IMR-90 (cell line): ENCODE measurements around the gene SLC2A6. TPM values are rescaled to one million over a fixed set of nuclear protein-coding genes. Genes with fewer than 3 reads are reported as not detected.

Source experiments
- ATAC-seq: fragments of 200-7000 bp; cut with Tn5 transposase; 2 replicates; pipeline ENCODE4 v1.9.1; 2020; ENCODE audit warnings: low read depth, mild to moderate bottlenecking, moderate library complexity
- BruUV-seq: library from RNA; stranded (reverse); fragments of 400-500 nt; replicated peaks from 2 replicates; lab custom pipeline; 2021; lab: Mats Ljungman, UMichigan
- CTCF ChIA-PET: fragments of 300-600 bp; formaldehyde crosslinking; extraction: SDS; loops from one replicate; lab custom pipeline; 2021; ENCODE audit warnings: antibody characterized with exemption; lab: Yijun Ruan, JAX
- POLR2A ChIA-PET: fragments of 300-600 bp; sonication (Branson Sonifier 250); formaldehyde crosslinking; loops from one replicate; lab custom pipeline; 2022; ENCODE audit warnings: antibody characterized with exemption; ENCODE audit not compliant: unreplicated experiment; lab: Charles Lee
- DNase-seq: peaks from one replicate; pipeline ENCODE4 v3.0.0; 2013
- H2AFZ ChIP-seq: replicated peaks from 2 replicates; pipeline ENCODE3; 2013; ENCODE audit warnings: low read length, mild to moderate bottlenecking; ENCODE audit not compliant: poor library complexity
- H2AK5ac ChIP-seq: 2 replicates; pipeline ENCODE4 v1.6.1; 2013; ENCODE audit warnings: low read depth, low read length, inconsistent platforms
- H2AK9ac ChIP-seq: replicated peaks from 2 replicates; pipeline ENCODE3; 2013; ENCODE audit warnings: mild to moderate bottlenecking, low read depth, low read length, moderate library complexity; ENCODE audit not compliant: poor library complexity
- H2BK120ac ChIP-seq: 2 replicates; pipeline ENCODE4 v1.6.1; 2013; ENCODE audit warnings: low read depth, low read length, inconsistent platforms
- H2BK15ac ChIP-seq: 3 replicates; pipeline ENCODE4 v1.6.1; 2013; ENCODE audit warnings: low read depth, low read length, inconsistent platforms
- H2BK20ac ChIP-seq: 2 replicates; pipeline ENCODE4 v1.6.1; 2013; ENCODE audit warnings: low read depth, mild to moderate bottlenecking, inconsistent platforms, low read length, moderate library complexity
- H2BK5ac ChIP-seq: 2 replicates; pipeline ENCODE4 v1.6.1; 2013; ENCODE audit warnings: mild to moderate bottlenecking, low read depth, low read length, inconsistent platforms; ENCODE audit not compliant: poor library complexity, severe bottlenecking
- H3K14ac ChIP-seq: replicated peaks from 2 replicates; pipeline ENCODE4 v1.6.1; 2013; ENCODE audit warnings: low read depth, low read length, inconsistent platforms
- H3K18ac ChIP-seq: 2 replicates; pipeline ENCODE4 v1.6.1; 2013; ENCODE audit warnings: low read depth, low read length, control low read depth
- H3K23ac ChIP-seq: 2 replicates; pipeline ENCODE4 v1.6.1; 2013; ENCODE audit warnings: low read depth, low read length, inconsistent platforms
- H3K27ac ChIP-seq: 2 replicates; pipeline ENCODE4 v1.5.1; 2013; ENCODE audit warnings: mild to moderate bottlenecking, control low read depth, low read length; ENCODE audit not compliant: insufficient read depth
- H3K27me3 ChIP-seq: 2 replicates; pipeline ENCODE4 v1.6.1; 2013; ENCODE audit warnings: low read length; ENCODE audit not compliant: control insufficient read depth, insufficient read depth
- H3K36me3 ChIP-seq: 2 replicates; pipeline ENCODE4 v1.6.1; 2013; ENCODE audit warnings: low read length, mixed read lengths; ENCODE audit not compliant: control insufficient read depth, insufficient read depth
- H3K4ac ChIP-seq: 2 replicates; pipeline ENCODE4 v1.6.1; 2013; ENCODE audit warnings: low read depth, low read length, inconsistent platforms
- H3K4me1 ChIP-seq: 2 replicates; pipeline ENCODE4 v1.6.1; 2013; ENCODE audit warnings: low read length, mixed read lengths; ENCODE audit not compliant: control insufficient read depth, insufficient read depth
- H3K4me2 ChIP-seq: 2 replicates; pipeline ENCODE4 v1.6.1; 2013; ENCODE audit warnings: low read depth, mild to moderate bottlenecking, control low read depth, low read length, moderate library complexity
- H3K4me3 ChIP-seq: 2 replicates; pipeline ENCODE4 v1.5.1; 2013; ENCODE audit warnings: low read depth, mild to moderate bottlenecking, control low read depth, low read length, moderate library complexity; ENCODE audit not compliant: insufficient read depth
- H3K56ac ChIP-seq: 2 replicates; pipeline ENCODE4 v1.6.1; 2013; ENCODE audit warnings: low read length, inconsistent platforms; ENCODE audit not compliant: insufficient read depth; ENCODE audit errors: extremely low read depth
- H3K79me1 ChIP-seq, 2 experiments: 2 replicates each; pipeline ENCODE4 v1.6.1; 2013; ENCODE audit warnings: low read length in 2 of 2, inconsistent platforms in 1 of 2, low read depth in 1 of 2
- H3K9ac ChIP-seq: 2 replicates; pipeline ENCODE4 v1.6.1; 2013; ENCODE audit warnings: low read depth, low read length, control low read depth
- H3K9me1 ChIP-seq: 2 replicates; pipeline ENCODE4 v1.6.1; 2013; ENCODE audit warnings: low read length, inconsistent platforms; ENCODE audit not compliant: insufficient read depth
- H3K9me3 ChIP-seq: 2 replicates; pipeline ENCODE4 v1.6.1; 2013; ENCODE audit warnings: low read length; ENCODE audit not compliant: control insufficient read depth, insufficient read depth
- H4K20me1 ChIP-seq: 2 replicates; pipeline ENCODE4 v1.6.1; 2013; ENCODE audit warnings: low read length, inconsistent platforms; ENCODE audit not compliant: insufficient read depth
- H4K5ac ChIP-seq: 2 replicates; pipeline ENCODE4 v1.6.1; 2013; ENCODE audit warnings: mild to moderate bottlenecking, low read depth, low read length, control low read depth
- H4K8ac ChIP-seq, 2 experiments: 2 replicates each; pipeline ENCODE4 v1.6.1; 2013; ENCODE audit warnings: low read depth in 2 of 2, low read length in 2 of 2, control low read depth in 1 of 2, inconsistent platforms in 1 of 2
- H4K91ac ChIP-seq: 2 replicates; pipeline ENCODE4 v1.6.1; 2013; ENCODE audit warnings: low read depth, low read length, inconsistent platforms; ENCODE audit not compliant: insufficient read depth
- BHLHE40 ChIP-seq: fragments of 150-350 bp; IDR thresholded peaks from 2 replicates; pipeline ENCODE4 v1.6.1; 2016; ENCODE audit warnings: mild to moderate bottlenecking, low read depth, low read length
- CEBPB ChIP-seq: IDR thresholded peaks from 2 replicates; pipeline ENCODE4 v1.6.1; 2012; ENCODE audit warnings: low read depth, low read length, improper control_type of control experiment
- CHD1 ChIP-seq: IDR thresholded peaks from 2 replicates; pipeline ENCODE4 v1.6.1; 2012; ENCODE audit warnings: low read depth, low read length, improper control_type of control experiment
- MAFK ChIP-seq: IDR thresholded peaks from 2 replicates; pipeline ENCODE4 v1.6.1; 2012; ENCODE audit warnings: low read depth, low read length, improper control_type of control experiment
- MAZ ChIP-seq: IDR thresholded peaks from 2 replicates; pipeline ENCODE4 v1.6.1; 2012; ENCODE audit warnings: low read depth, mild to moderate bottlenecking, low read length, improper control_type of control experiment, moderate library complexity, borderline replicate concordance
- MXI1 ChIP-seq: IDR thresholded peaks from 2 replicates; pipeline ENCODE4 v1.6.1; 2012; ENCODE audit warnings: low read depth, mild to moderate bottlenecking, low read length, moderate library complexity, borderline replicate concordance
- RAD21 ChIP-seq: IDR thresholded peaks from 2 replicates; pipeline ENCODE4 v1.6.1; 2012; ENCODE audit warnings: low read length, improper control_type of control experiment
- RCOR1 ChIP-seq: IDR thresholded peaks from 2 replicates; pipeline ENCODE4 v1.6.1; 2012; ENCODE audit warnings: mild to moderate bottlenecking, low read length, improper control_type of control experiment; ENCODE audit not compliant: insufficient replicate concordance
- WGBS, 2 experiments: methylation state at CpG; one replicate each; pipeline versions ENCODE4 v1.1.5 to v1.1.7; 2013; ENCODE audit warnings: missing lambda C conversion rate in 2 of 2; ENCODE audit not compliant: insufficient read length in 1 of 2; ENCODE audit errors: extremely low coverage in 2 of 2; 5-methylcytosine and 5-hydroxymethylcytosine counted together
- dilution Hi-C: fragments of 300-500 bp; cut with HindIII; formaldehyde crosslinking; loops from one replicate; pipeline ENCODE4 v1.14.3; 2018; ENCODE audit warnings: low sequenced_read_pairs; ENCODE audit not compliant: unreplicated experiment
- in situ Hi-C: fragments of 300-500 bp; cut with MboI; formaldehyde crosslinking; loops from 3 replicates; pipeline ENCODE4 v1.14.3; 2019; ENCODE audit warnings: low sequenced_read_pairs, inconsistent platforms, mixed read lengths
- intact Hi-C: fragments of 100-400 bp; cut with micrococcal nuclease; formaldehyde crosslinking; loops from 2 replicates; pipeline ENCODE4 v1.10.0; 2022
- polyA plus RNA-seq, 3 experiments: library from polyadenylated mRNA; depleted of rRNA; stranded (reverse); fragments of >200 nt; gene quantifications; 2 replicates each; pipeline ENCODE4 v1.2.3, GENCODE V29; 2012; ENCODE audit warnings: low replicate concordance in 1 of 3
- total RNA-seq: library from RNA; depleted of rRNA; stranded (reverse); fragments of >200 nt; gene quantifications from 2 replicates; pipeline ENCODE4 v1.2.3, GENCODE V29; 2012

The SLC2A6 gene
- total and polyA plus RNA-seq, 2 of the 4 experiments (the other 2 are of a cell fraction) = 2.9 to 8.5 TPM

GRCh38 chr9:133492061-133493021, 13.4 kb upstream of the SLC2A6 start:
- no peak overlapping the region for H2BK120ac ChIP-seq
- H4K8ac ChIP-seq = no peak overlapping the region
- no peak overlapping the region for H2BK5ac ChIP-seq
- CTCF ChIA-PET = no interaction called here
- no peak overlapping the region for H2AK9ac ChIP-seq
- no peak overlapping the region for H3K56ac ChIP-seq
- no peak overlapping the region for H3K9ac ChIP-seq
- H3K36me3 ChIP-seq = no peaks in the 10 kb centered on the region
- peak; percentile 31 for ATAC-seq
- H4K20me1 ChIP-seq = 0 out of 2 replicates have a peak, but pooled peaks cover 5% of the 10 kb centered on the region
- intact Hi-C loops = no loop called here
- no peaks in the 10 kb centered on the region for H3K9me3 ChIP-seq
- 41% methylated on average over 24 of the region's 33 CpGs; no CpG with 5 or more reads in 1 of the 2 experiments for WGBS, 2 experiments
- no peak for DNase-seq
- in situ Hi-C loops = loop anchor here (25.0 kb wide), 1 partner anchor 455 kb away; the partner anchor contains the start of gene GTF3C5
- no peak overlapping the region for H3K4me3 ChIP-seq
- H3K18ac ChIP-seq = no peak overlapping the region
- TF ChIP-seq CEBPB (no peak), RAD21 (no peak), MAZ (no peak), RCOR1 (no peak), MAFK (no peak), CHD1 (no peak), MXI1 (no peak), BHLHE40 (no peak)
- H3K14ac ChIP-seq = no peak overlapping the region
- H2AFZ ChIP-seq = peak overlapping the region; percentile 39
- H2AK5ac ChIP-seq = no peak overlapping the region
- H3K9me1 ChIP-seq = peaks cover 5% of the 10 kb centered on the region; the same call in 1 of the 2 replicates
- H2BK15ac ChIP-seq = no peak overlapping the region
- H3K4me1 ChIP-seq = peaks cover 4% of the 10 kb centered on the region; the same call in 1 of the 2 replicates
- dilution Hi-C loops = no loop called here
- H3K27me3 ChIP-seq = peaks cover 44% of the 10 kb centered on the region
- no peak overlapping the region for H3K4ac ChIP-seq
- H4K5ac ChIP-seq = no peak overlapping the region
- no TSS peak for BruUV-seq
- POLR2A ChIA-PET = no interaction called here
- H3K27ac ChIP-seq = no peak overlapping the region
- H2BK20ac ChIP-seq = no peak overlapping the region
- no peaks in the 10 kb centered on the region for H3K79me1 ChIP-seq
- no peak overlapping the region for H3K23ac ChIP-seq
- H3K4me2 ChIP-seq = no peak overlapping the region
- no peak overlapping the region for H4K91ac ChIP-seq
